Skeletal muscle satellite cell (primary cell): Measurements from ENCODE around the gene SLC38A11.
"Not testable (repeated sequence)": the region's sequence is repeated elsewhere in the genome, so short reads cannot be mapped to it uniquely, and the experiment has no call there.

Experiments used
- H3K27me3 ChIP-seq: 2 replicates; pipeline ENCODE4 v1.7.0; 2013; ENCODE audit warnings: low read length; ENCODE audit not compliant: control insufficient read depth, insufficient read depth
- H3K36me3 ChIP-seq: 2 replicates; pipeline ENCODE4 v1.7.0; 2013; ENCODE audit warnings: mild to moderate bottlenecking, control low read depth, low read length; ENCODE audit not compliant: insufficient read depth
- H3K4me1 ChIP-seq: 2 replicates; pipeline ENCODE4 v1.7.0; 2013; ENCODE audit warnings: low read length; ENCODE audit not compliant: control insufficient read depth, insufficient read depth
- H3K4me2 ChIP-seq: 2 replicates; pipeline ENCODE4 v1.7.0; 2013; ENCODE audit warnings: mild to moderate bottlenecking, low read length
- H3K4me3 ChIP-seq: 2 replicates; pipeline ENCODE4 v1.7.0; 2013; ENCODE audit warnings: low read length
- H3K9ac ChIP-seq: 2 replicates; pipeline ENCODE4 v1.7.0; 2013; ENCODE audit warnings: mild to moderate bottlenecking, low read depth, low read length, moderate library complexity
- H3K9me3 ChIP-seq: replicated peaks from 2 replicates; pipeline ENCODE4 v1.7.0; 2013; ENCODE audit warnings: mild to moderate bottlenecking, control low read depth, low read length

SLC38A11 gene

GRCh38 chr2:164986027-164986426 is 30.7 kb upstream of the SLC38A11 start:
- not testable (repeated sequence) for H3K4me3 ChIP-seq, H3K9me3 ChIP-seq, H3K36me3 ChIP-seq, H3K27me3 ChIP-seq, H3K9ac ChIP-seq, H3K4me2 ChIP-seq
- peaks cover 26% of the 10 kb centered on the region for H3K4me1 ChIP-seq

GRCh38 chr2:164984428-164984827 is 29.1 kb upstream of the SLC38A11 start:
- H3K9me3 ChIP-seq, result no peaks in the 10 kb centered on the region
- H3K4me2 ChIP-seq, result peak overlapping the region; percentile 35
- H3K4me3 ChIP-seq, result no peak overlapping the region
- peaks cover 29% of the 10 kb centered on the region for H3K4me1 ChIP-seq
- no peak overlapping the region for H3K9ac ChIP-seq
- no peaks in the 10 kb centered on the region for H3K36me3 ChIP-seq
- no peaks in the 10 kb centered on the region for H3K27me3 ChIP-seq

- Histone ChIP-seq H3K27me3 (no peaks in the 10 kb centered on the region), H3K4me3 (no peak overlapping the region), H3K9me3 (no peaks in the 10 kb centered on the region), H3K9ac (peak overlapping the region; percentile 42), H3K4me2 (peak overlapping the region; percentile 54), H3K36me3 (no peaks in the 10 kb centered on the region), H3K4me1 (peaks cover 29% of the 10 kb centered on the region)
Measured at GRCh38 chr2:164981217-164981990, 26.1 kb upstream of the SLC38A11 start.

GRCh38 chr2:164980688-164981087 is 25.4 kb upstream of the SLC38A11 start:
- H3K4me2 ChIP-seq, result peak overlapping the region; percentile 54
- not testable (repeated sequence) for H3K9me3 ChIP-seq, H3K27me3 ChIP-seq, H3K4me3 ChIP-seq, H3K36me3 ChIP-seq
- H3K4me1 ChIP-seq, result peaks cover 29% of the 10 kb centered on the region
- peak overlapping the region; percentile 42 for H3K9ac ChIP-seq

- H3K27me3 ChIP-seq, result no peaks in the 10 kb centered on the region
- peaks cover 30% of the 10 kb centered on the region for H3K4me1 ChIP-seq
- no peak overlapping the region for H3K9ac ChIP-seq
- H3K4me2 ChIP-seq, result no peak overlapping the region
- no peaks in the 10 kb centered on the region for H3K36me3 ChIP-seq
- H3K4me3 ChIP-seq, result no peak overlapping the region
- no peaks in the 10 kb centered on the region for H3K9me3 ChIP-seq
Measured at GRCh38 chr2:164979113-164979512, 23.8 kb upstream of the SLC38A11 start.

GRCh38 chr2:164976875-164977470 is 21.6 kb upstream of the SLC38A11 start:
- not testable (repeated sequence) for H3K9ac ChIP-seq, H3K36me3 ChIP-seq, H3K9me3 ChIP-seq, H3K4me2 ChIP-seq, H3K4me3 ChIP-seq, H3K27me3 ChIP-seq
- peaks cover 23% of the 10 kb centered on the region for H3K4me1 ChIP-seq

- Histone ChIP-seq H3K9ac (no peak overlapping the region), H3K4me2 (no peak overlapping the region), H3K36me3 (no peaks in the 10 kb centered on the region), H3K27me3 (no peaks in the 10 kb centered on the region), H3K9me3 (no peaks in the 10 kb centered on the region), H3K4me3 (no peak overlapping the region), H3K4me1 (peaks cover 16% of the 10 kb centered on the region)
Measured at GRCh38 chr2:164976301-164976700, 21.0 kb upstream of the SLC38A11 start.

- Histone ChIP-seq H3K4me3 (no peak overlapping the region), H3K9ac (no peak overlapping the region), H3K4me2 (no peak overlapping the region), H3K36me3 (no peaks in the 10 kb centered on the region), H3K9me3 (no peaks in the 10 kb centered on the region), H3K4me1 (peaks cover 12% of the 10 kb centered on the region), H3K27me3 (no peaks in the 10 kb centered on the region)
Measured at GRCh38 chr2:164975891-164976290, 20.6 kb upstream of the SLC38A11 start.

GRCh38 chr2:164974221-164974620 is 18.9 kb upstream of the SLC38A11 start:
- H3K36me3 ChIP-seq, result no peaks in the 10 kb centered on the region
- H3K27me3 ChIP-seq, result no peaks in the 10 kb centered on the region
- no peak overlapping the region for H3K4me3 ChIP-seq
- no peak overlapping the region for H3K9ac ChIP-seq
- H3K4me2 ChIP-seq, result no peak overlapping the region
- H3K4me1 ChIP-seq, result peaks cover 6% of the 10 kb centered on the region
- no peaks in the 10 kb centered on the region for H3K9me3 ChIP-seq

- no peak overlapping the region for H3K9ac ChIP-seq
- peaks cover 16% of the 10 kb centered on the region for H3K4me1 ChIP-seq
- H3K27me3 ChIP-seq, result no peaks in the 10 kb centered on the region
Measured at GRCh38 chr2:164972216-164972615, 16.9 kb upstream of the SLC38A11 start.

GRCh38 chr2:164969909-164970690 is 14.8 kb upstream of the SLC38A11 start:
- H3K9ac ChIP-seq, result no peak overlapping the region
- H3K4me2 ChIP-seq, result no peak overlapping the region
- no peaks in the 10 kb centered on the region for H3K36me3 ChIP-seq
- peaks cover 18% of the 10 kb centered on the region for H3K4me1 ChIP-seq
- no peaks in the 10 kb centered on the region for H3K27me3 ChIP-seq
- no peaks in the 10 kb centered on the region for H3K9me3 ChIP-seq
- H3K4me3 ChIP-seq, result no peak overlapping the region

More at GRCh38 chr2:164972216-164972615, 16.9 kb upstream of the SLC38A11 start:
- no peak overlapping the region for H3K4me3 ChIP-seq
- H3K4me2 ChIP-seq, result no peak overlapping the region
- H3K9me3 ChIP-seq, result no peaks in the 10 kb centered on the region
- no peaks in the 10 kb centered on the region for H3K36me3 ChIP-seq
